Measurements from ENCODE around the gene MCF2L.
"Not testable (repeated sequence)": the region's sequence is repeated elsewhere in the genome, so short reads cannot be mapped to it uniquely, and the experiment has no call there.

The MCF2L gene

GRCh38 chr13:113026391-113026910 is 57.4 kb downstream of the MCF2L start:
- Mint-ChIP-seq H3K4me3 (no peak overlapping the region), H3K36me3 (ENCODE audit: low read depth) (no peaks in the 10 kb centered on the region), H3K27ac (no peak overlapping the region), H3K27me3 (no peaks in the 10 kb centered on the region), H3K4me1 (ENCODE audit: low read depth) (no peaks in the 10 kb centered on the region), H3K9me3 (no peaks in the 10 kb centered on the region)
- DNase-seq = no peak

DNA sequence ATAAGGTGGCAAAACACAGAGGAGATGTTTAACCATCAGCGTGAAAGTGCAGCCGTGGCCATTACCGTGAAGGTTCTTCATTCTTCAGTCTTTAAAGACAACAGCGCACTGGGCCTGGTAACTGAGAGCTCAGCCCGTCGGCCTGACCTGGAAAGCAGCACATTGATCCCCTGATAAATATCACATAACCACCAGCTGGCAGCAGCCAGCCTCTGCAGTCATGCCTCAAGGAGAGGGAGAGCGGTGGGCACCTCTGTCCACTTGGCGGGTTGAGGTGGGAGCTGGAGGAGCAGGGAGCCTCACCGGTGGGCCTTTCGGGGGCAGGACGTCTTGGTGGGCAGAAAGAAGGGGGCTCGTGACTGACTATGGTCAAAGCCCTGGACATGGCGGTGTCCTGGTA is 58.1 kb downstream of the MCF2L start:
- no peaks in the 10 kb centered on the region for H3K9me3 Mint-ChIP-seq
- H3K36me3 Mint-ChIP-seq (ENCODE audit: low read depth) = no peaks in the 10 kb centered on the region
- no peak overlapping the region for H3K4me3 Mint-ChIP-seq
- DNase-seq = no peak
- H3K27ac Mint-ChIP-seq = no peak overlapping the region
- no peaks in the 10 kb centered on the region for H3K27me3 Mint-ChIP-seq
- no peaks in the 10 kb centered on the region for H3K4me1 Mint-ChIP-seq (ENCODE audit: low read depth)

DNA sequence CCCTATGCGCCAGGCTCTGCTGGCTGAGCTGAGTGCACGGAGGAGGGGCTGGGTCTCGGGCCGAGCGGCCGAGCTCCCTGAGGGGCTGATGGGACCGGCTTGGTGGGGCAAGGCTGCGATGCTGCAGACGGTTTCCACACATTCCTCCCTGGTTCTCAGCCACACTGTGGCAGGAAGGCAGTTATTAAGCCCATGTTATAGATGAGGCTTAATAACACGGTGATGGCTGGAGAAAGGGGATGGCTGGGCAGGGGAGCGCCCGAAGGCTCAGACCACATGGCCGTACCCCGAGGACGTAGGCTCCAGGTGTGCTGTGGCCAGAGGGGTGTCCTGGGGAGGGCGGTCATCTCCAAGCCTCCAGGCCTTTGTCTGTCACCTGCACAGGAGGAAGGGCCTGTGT is 58.6 kb downstream of the MCF2L start:
- H3K27me3 Mint-ChIP-seq = no peaks in the 10 kb centered on the region
- no peaks in the 10 kb centered on the region for H3K4me1 Mint-ChIP-seq (ENCODE audit: low read depth)
- H3K36me3 Mint-ChIP-seq (ENCODE audit: low read depth) = no peaks in the 10 kb centered on the region
- H3K27ac Mint-ChIP-seq = no peak overlapping the region
- DNase-seq = no peak
- H3K9me3 Mint-ChIP-seq = no peaks in the 10 kb centered on the region
- H3K4me3 Mint-ChIP-seq = no peak overlapping the region

- Mint-ChIP-seq H3K9me3 (no peaks in the 10 kb centered on the region), H3K27ac (no peak overlapping the region), H3K4me3 (no peak overlapping the region), H3K36me3 (ENCODE audit: low read depth) (no peaks in the 10 kb centered on the region), H3K4me1 (ENCODE audit: low read depth) (no peaks in the 10 kb centered on the region), H3K27me3 (no peaks in the 10 kb centered on the region)
- DNase-seq = no peak
Measured at GRCh38 chr13:113028336-113029060, 59.5 kb downstream of the MCF2L start.

- no peak for DNase-seq
- Mint-ChIP-seq H3K4me1 (ENCODE audit: low read depth) (no peaks in the 10 kb centered on the region), H3K9me3 (no peaks in the 10 kb centered on the region), H3K27ac (no peak overlapping the region), H3K4me3 (no peak overlapping the region), H3K36me3 (ENCODE audit: low read depth) (no peaks in the 10 kb centered on the region), H3K27me3 (no peaks in the 10 kb centered on the region)
Measured at GRCh38 chr13:113029061-113029445, 60.0 kb downstream of the MCF2L start.

- Mint-ChIP-seq H3K9me3 (no peaks in the 10 kb centered on the region), H3K27ac (no peak overlapping the region), H3K27me3 (no peaks in the 10 kb centered on the region), H3K4me3 (no peak overlapping the region), H3K4me1 (ENCODE audit: low read depth) (no peaks in the 10 kb centered on the region), H3K36me3 (ENCODE audit: low read depth) (no peaks in the 10 kb centered on the region)
- peak; percentile 74 for DNase-seq
Measured at GRCh38 chr13:113029487-113030258, 60.7 kb downstream of the MCF2L start.

GRCh38 chr13:113030259-113030640 is 61.2 kb downstream of the MCF2L start:
- H3K27me3 Mint-ChIP-seq; DNase-seq; H3K36me3 Mint-ChIP-seq (ENCODE audit: low read depth); H3K4me1 Mint-ChIP-seq (ENCODE audit: low read depth); H3K4me3 Mint-ChIP-seq; H3K27ac Mint-ChIP-seq; H3K9me3 Mint-ChIP-seq: not testable (repeated sequence)

DNA sequence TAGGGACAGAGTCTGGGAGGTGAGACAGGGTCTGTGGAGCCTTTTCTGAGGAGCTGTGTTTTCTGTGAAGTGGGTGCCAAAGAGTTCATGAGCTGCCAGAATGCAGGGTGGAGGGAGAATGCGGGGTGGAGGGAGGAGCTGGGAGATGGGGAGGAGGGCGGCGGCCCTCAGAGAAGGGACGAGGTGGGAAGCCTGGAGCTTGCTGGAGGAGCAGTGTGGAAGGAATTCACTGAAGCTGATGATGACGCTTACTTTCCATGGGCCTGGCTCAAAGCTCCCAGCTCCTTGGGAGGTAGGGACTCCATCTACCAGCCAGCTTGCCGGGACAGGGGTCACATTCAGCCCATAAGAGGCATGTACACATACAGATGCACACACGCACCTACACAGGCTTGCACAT is 62.5 kb downstream of the MCF2L start:
- no peak for DNase-seq
- H3K36me3 Mint-ChIP-seq (ENCODE audit: low read depth) = no peaks in the 10 kb centered on the region
- H3K4me3 Mint-ChIP-seq = no peak overlapping the region
- no peak overlapping the region for H3K27ac Mint-ChIP-seq
- no peaks in the 10 kb centered on the region for H3K4me1 Mint-ChIP-seq (ENCODE audit: low read depth)
- no peaks in the 10 kb centered on the region for H3K9me3 Mint-ChIP-seq
- H3K27me3 Mint-ChIP-seq = no peaks in the 10 kb centered on the region

GRCh38 chr13:113032291-113032690 is 63.3 kb downstream of the MCF2L start:
- H3K27me3 Mint-ChIP-seq = no peaks in the 10 kb centered on the region
- no peaks in the 10 kb centered on the region for H3K9me3 Mint-ChIP-seq
- no peak overlapping the region for H3K27ac Mint-ChIP-seq
- H3K4me1 Mint-ChIP-seq (ENCODE audit: low read depth) = no peaks in the 10 kb centered on the region
- DNase-seq = no peak
- H3K4me3 Mint-ChIP-seq = no peak overlapping the region
- no peaks in the 10 kb centered on the region for H3K36me3 Mint-ChIP-seq (ENCODE audit: low read depth)

GRCh38 chr13:113033054-113033850 is 64.2 kb downstream of the MCF2L start:
- Mint-ChIP-seq H3K27me3 (no peaks in the 10 kb centered on the region), H3K27ac (no peak overlapping the region), H3K4me3 (no peak overlapping the region), H3K36me3 (ENCODE audit: low read depth) (no peaks in the 10 kb centered on the region), H3K4me1 (ENCODE audit: low read depth) (no peaks in the 10 kb centered on the region), H3K9me3 (no peaks in the 10 kb centered on the region)
- no peak for DNase-seq

- Mint-ChIP-seq H3K4me3 (no peak overlapping the region), H3K27me3 (no peaks in the 10 kb centered on the region), H3K4me1 (ENCODE audit: low read depth) (no peaks in the 10 kb centered on the region), H3K27ac (no peak overlapping the region), H3K9me3 (no peaks in the 10 kb centered on the region), H3K36me3 (ENCODE audit: low read depth) (no peaks in the 10 kb centered on the region)
- no peak for DNase-seq
Measured at GRCh38 chr13:113034451-113035212, 65.6 kb downstream of the MCF2L start.

DNA sequence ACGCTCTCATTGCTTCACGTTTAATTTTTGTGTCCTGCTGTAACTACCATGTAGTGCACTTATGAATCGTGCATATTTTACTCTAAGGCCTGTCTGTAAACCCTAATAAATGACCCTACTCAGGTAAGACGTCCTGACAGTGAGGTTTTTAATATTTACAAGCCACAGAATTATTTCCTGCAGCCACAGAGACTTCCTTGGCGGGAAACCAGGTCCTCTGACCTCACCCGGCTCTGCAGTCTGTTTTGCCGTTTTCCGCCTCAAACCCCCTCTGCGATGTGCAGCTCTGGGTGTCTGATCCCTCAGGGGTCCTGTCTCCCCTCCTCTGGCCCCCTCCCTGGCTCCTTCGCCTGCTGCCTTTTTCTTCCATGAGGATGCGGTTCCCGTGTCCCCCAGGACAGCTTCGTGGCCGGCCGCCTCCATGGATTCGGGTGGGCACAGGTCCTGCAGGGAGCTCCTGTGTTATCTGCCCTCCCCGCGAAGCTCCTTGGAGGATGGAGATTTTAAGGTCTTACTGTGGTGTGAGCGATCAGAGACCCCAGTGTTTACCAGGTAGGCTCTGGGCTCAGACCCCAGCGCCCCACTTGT is 66.3 kb downstream of the MCF2L start:
- no peaks in the 10 kb centered on the region for H3K9me3 Mint-ChIP-seq
- no peak overlapping the region for H3K4me3 Mint-ChIP-seq
- no peaks in the 10 kb centered on the region for H3K36me3 Mint-ChIP-seq (ENCODE audit: low read depth)
- H3K27ac Mint-ChIP-seq = no peak overlapping the region
- H3K27me3 Mint-ChIP-seq = no peaks in the 10 kb centered on the region
- no peak for DNase-seq
- H3K4me1 Mint-ChIP-seq (ENCODE audit: low read depth) = no peaks in the 10 kb centered on the region

DNA sequence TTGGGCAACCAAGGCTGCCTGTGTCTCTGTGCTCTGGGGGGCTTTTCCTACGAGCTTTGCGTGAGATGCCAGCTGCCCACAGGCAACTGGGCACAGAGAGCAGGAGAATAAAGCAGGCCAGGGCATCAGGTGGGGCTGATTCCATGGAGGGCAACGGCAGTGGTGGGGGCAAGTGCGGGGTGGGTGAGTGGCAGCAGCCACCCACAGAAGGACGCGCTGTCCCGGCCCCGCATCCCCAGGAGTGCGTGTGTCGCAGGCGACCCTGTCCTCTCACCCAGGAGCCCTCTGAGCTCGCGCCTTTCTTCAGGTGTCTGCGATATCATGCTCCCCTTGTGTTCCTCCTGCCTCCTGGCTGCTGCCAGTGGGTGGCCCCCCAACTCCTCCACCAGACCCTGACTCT is 67.4 kb downstream of the MCF2L start:
- no peaks in the 10 kb centered on the region for H3K36me3 Mint-ChIP-seq (ENCODE audit: low read depth)
- no peak overlapping the region for H3K27ac Mint-ChIP-seq
- H3K9me3 Mint-ChIP-seq = no peaks in the 10 kb centered on the region
- H3K27me3 Mint-ChIP-seq = no peaks in the 10 kb centered on the region
- H3K4me1 Mint-ChIP-seq (ENCODE audit: low read depth) = no peaks in the 10 kb centered on the region
- H3K4me3 Mint-ChIP-seq = no peak overlapping the region
- DNase-seq = no peak

DNA sequence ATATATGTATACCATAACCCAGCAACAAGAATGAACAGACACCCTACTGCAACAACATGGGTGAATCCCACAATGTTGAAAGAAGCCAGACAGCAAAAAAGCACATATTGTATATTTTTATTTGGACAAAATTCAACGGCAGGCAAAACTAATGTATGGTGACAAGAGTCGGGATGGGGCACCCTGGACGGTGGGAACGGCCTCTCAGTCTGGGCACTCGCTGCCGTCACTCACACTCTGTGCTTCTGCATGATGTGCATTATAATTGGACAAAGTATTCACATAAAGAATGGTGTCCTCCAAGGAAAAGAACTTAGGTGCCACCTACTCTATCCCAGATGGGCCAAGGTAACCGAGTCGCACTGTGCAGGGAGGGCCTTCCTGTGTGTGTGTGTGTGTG is 71.0 kb downstream of the MCF2L start:
- Mint-ChIP-seq H3K4me1 (ENCODE audit: low read depth) (no peaks in the 10 kb centered on the region), H3K4me3 (no peak overlapping the region), H3K9me3 (no peaks in the 10 kb centered on the region), H3K36me3 (ENCODE audit: low read depth) (no peaks in the 10 kb centered on the region), H3K27ac (no peak overlapping the region), H3K27me3 (no peaks in the 10 kb centered on the region)
- DNase-seq = no peak

All from activated T-cell treated with anti-CD3 and anti-CD28 coated beads, Interleukin-2, amount 50 U/mL, for 24 hours (primary cell).